Natural killer cell treated with Interleukin-12 subunit alpha and Interleukin-12 subunit beta and Interleukin-15 and Interleukin-18, amount 100 ng/mL, for 72 hours (primary cell): ENCODE results near the gene DDX41. TPM values are rescaled to one million over a fixed set of nuclear protein-coding genes. Genes with fewer than 3 reads are reported as not detected.

ENCODE experiments used
- ATAC-seq, 2 donors: fragments of 150-1000 bp; cut with Tn5 transposase in 1 of 2; sonication (Bioruptor Pico), chemical (Tn5 transposase) in 1 of 2; 2 replicates each; pipeline ENCODE4 v1.10.0; 2021
- DNase-seq: peaks from one replicate; pipeline ENCODE4 v3.0.0; 2022; ENCODE audit warnings: low spot score
- H3K27ac Mint-ChIP-seq, 2 donors: 1 replicate in 1 of 2; 2 replicates in 1 of 2; pipeline ENCODE4 v1.8.0; 2022; ENCODE audit warnings: mixed read lengths in 2 of 2, mild to moderate bottlenecking in 1 of 2, moderate library complexity in 1 of 2
- H3K27me3 Mint-ChIP-seq, 2 donors: 1 replicate in 1 of 2; 2 replicates in 1 of 2; pipeline ENCODE4 v1.8.0; 2022; ENCODE audit warnings: mixed read lengths in 2 of 2
- H3K36me3 Mint-ChIP-seq: one replicate; pipeline ENCODE4 v1.8.0; 2022; ENCODE audit warnings: mixed read lengths
- H3K4me1 Mint-ChIP-seq, 2 donors: 1 replicate in 1 of 2; 2 replicates in 1 of 2; pipeline ENCODE4 v1.8.0; 2022; ENCODE audit warnings: low read depth in 2 of 2, mixed read lengths in 2 of 2, mild to moderate bottlenecking in 1 of 2
- H3K4me3 Mint-ChIP-seq: one replicate; pipeline ENCODE4 v1.8.0; 2022; ENCODE audit warnings: mixed read lengths
- H3K9me3 Mint-ChIP-seq: 2 replicates; pipeline ENCODE4 v1.8.0; 2022; ENCODE audit warnings: mixed read lengths
- total RNA-seq, 2 donors: library from RNA; stranded (reverse); gene quantifications; one replicate each; pipeline ENCODE4 v1.2.3, GENCODE V29; 2022

DDX41 gene
- total RNA-seq, 2 donors from 2014 or later: 162 to 168 TPM

DNA sequence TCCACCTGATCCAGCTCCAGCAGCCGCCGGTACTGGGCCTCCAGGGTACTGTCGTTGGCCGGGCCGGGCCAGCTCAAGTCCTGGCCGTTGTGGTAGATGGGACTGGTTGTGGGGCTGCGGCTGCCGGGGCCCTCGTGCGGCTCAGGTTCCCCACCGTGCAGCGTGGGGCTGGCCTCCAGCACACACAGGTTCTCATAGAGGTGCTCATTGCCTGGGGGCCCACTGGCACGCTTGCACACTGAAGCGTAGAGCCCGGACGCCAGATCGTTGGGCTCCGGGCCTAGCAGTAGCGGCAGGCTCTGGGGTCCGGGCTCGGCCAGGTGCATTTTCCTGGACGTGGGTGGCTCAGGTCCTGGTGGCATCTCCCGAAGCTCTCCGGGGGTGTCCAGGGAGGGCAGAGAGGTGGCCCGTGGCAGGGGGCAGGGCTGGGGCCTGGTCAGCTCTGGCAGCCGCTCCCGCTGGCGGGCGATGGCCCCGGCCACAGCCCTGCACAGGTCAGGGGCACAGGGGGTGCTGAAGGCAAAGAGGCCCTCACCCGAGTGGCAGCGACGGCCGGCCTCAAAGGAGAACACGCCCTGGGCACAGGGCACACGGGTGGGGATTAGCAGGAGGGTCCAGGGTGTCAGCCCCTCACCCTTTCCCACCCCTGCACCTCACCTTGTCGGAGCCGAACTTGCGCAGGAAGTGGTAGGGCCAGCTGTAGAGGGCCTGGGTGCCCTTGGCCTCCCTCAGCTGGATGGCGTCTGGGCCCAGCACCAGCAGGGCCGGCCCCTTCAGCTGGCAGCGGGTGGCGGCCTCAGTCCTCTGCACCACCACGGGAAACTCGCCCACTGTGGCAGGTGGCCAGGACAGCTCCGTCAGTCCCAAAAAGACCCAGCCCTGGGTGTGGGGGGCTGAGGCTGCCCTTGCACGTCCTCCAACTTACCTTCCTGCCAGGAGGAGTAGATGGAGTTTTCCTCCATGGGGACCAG, 12.4 kb downstream of the DDX41 start:
- Mint-ChIP-seq H3K4me3 (no peak overlapping the region), H3K36me3 (no peaks in the 10 kb centered on the region), H3K4me1 (peaks cover 9 to 12% of the 10 kb centered on the region in 2 donors), H3K27ac (no peak overlapping the region), H3K9me3 (no peaks in the 10 kb centered on the region), H3K27me3 (peaks cover 0 to 3% of the 10 kb centered on the region in 2 donors)
- ATAC-seq (peak in 1 of 2 donors; percentile 1), DNase-seq (no peak)

DNA sequence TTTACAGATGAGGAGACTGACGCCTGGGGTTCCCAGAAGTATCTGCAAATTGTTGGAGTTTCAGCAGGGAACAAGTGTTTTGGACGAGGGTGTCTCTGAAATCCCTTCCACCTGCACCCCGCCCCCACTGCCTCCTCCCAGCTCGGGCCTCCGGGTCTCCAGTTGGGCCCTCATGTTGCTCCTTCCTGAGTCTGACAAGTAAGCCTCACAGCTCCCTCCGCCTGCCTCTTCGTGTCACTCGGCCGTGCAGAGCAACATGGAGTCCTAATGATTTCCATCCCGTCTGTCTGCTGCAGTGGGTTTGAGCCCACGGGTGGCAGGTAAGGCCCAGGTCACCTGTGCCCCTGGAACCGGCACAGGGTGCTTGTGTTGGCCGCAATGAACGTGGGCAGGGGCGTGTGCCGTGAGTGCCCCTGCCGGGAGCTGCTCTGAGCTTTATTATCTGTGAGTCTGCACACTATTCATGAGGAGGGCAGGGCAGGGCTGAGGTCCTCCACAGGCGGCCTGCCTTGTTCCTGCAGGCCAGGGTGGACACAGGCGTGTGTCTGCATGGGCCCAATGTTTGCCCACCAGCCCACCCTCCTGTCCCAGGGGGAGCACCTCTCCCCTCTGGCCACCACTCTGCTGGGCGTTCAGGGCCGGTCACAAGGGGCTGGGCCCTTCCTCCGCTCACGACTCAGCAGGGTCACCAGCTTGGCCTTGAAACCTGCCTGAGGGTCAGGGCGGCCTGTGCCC, 13.2 kb downstream of the DDX41 start:
- Mint-ChIP-seq H3K4me3 (no peak overlapping the region), H3K27ac (no peak overlapping the region), H3K4me1 (peaks cover 7 to 17% of the 10 kb centered on the region in 2 donors), H3K9me3 (no peaks in the 10 kb centered on the region), H3K27me3 (peaks cover 5 to 7% of the 10 kb centered on the region in 2 donors), H3K36me3 (no peaks in the 10 kb centered on the region)
- ATAC-seq (no peak), DNase-seq (no peak)

DNA sequence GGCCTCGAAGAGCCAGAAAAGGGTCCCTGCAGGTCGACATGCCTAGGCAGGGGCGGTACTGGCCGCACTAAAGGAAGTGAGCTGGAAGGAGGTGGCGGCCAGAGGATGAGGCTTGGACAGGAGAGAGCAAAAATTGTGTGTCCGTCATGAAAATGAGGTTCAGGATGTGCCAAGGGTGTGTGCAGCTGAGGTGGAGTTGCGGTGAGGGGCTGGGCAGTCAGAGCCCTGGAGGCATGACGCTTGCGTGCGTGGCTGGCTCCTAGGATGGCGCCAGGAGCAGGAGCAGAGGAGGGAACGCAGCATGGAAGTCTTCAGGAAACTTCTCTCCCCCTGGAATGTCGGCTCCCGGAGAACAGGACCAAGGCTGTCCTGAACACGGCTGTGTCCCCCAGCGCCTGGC, 13.9 kb downstream of the DDX41 start:
- ATAC-seq (no peak), DNase-seq (no peak)
- Mint-ChIP-seq H3K4me3 (no peak overlapping the region), H3K36me3 (no peaks in the 10 kb centered on the region), H3K4me1 (peaks cover 12 to 23% of the 10 kb centered on the region in 2 donors), H3K27me3 (peaks cover 8 to 10% of the 10 kb centered on the region in 2 donors), H3K9me3 (no peaks in the 10 kb centered on the region), H3K27ac (no peak overlapping the region)

DNA sequence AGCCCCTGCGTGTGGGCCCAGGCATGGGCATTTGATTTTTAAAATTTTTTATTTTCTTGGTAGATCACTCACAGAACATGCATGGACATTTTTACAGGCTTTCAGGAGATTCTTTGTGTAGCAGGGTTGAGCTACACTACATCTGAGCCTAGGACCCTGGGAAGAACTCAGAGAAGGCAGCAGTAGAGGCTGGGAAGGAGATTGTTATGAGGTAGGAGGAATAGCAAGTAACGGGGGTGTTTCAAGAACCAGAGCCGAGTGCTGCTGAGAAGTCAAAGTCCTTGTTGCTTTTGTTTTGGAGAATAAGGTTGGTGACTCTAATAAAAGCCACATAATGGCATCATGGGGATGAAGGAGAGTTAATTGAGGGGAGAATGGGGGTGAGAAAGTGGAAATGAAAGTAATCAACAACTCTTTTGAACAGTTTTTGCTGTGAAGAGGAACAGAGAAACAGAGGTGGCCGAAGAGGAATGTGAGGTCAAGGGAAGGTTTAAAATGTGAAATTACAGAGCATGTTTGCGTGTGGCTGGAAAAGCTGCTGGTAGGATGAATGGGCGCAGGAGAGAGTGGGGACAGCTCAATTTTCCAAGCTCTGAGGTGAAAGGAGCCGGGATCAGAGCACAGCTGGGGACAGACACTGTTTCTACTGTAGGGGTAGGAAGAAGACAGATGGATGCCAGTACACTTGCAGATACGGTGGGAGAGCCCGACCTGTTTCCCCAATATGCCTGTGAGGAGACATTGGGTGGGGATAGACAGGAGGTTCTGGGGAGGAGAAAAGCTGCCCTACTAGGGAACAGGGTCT, 14.7 kb downstream of the DDX41 start:
- peaks cover 15 to 27% of the 10 kb centered on the region in 2 donors for H3K4me1 Mint-ChIP-seq
- no peaks in the 10 kb centered on the region for H3K36me3 Mint-ChIP-seq
- ATAC-seq: no peak
- no peaks in the 10 kb centered on the region for H3K9me3 Mint-ChIP-seq
- peaks cover 8 to 10% of the 10 kb centered on the region in 2 donors for H3K27me3 Mint-ChIP-seq
- DNase-seq: no peak
- no peak overlapping the region for H3K27ac Mint-ChIP-seq
- no peak overlapping the region for H3K4me3 Mint-ChIP-seq

DNA sequence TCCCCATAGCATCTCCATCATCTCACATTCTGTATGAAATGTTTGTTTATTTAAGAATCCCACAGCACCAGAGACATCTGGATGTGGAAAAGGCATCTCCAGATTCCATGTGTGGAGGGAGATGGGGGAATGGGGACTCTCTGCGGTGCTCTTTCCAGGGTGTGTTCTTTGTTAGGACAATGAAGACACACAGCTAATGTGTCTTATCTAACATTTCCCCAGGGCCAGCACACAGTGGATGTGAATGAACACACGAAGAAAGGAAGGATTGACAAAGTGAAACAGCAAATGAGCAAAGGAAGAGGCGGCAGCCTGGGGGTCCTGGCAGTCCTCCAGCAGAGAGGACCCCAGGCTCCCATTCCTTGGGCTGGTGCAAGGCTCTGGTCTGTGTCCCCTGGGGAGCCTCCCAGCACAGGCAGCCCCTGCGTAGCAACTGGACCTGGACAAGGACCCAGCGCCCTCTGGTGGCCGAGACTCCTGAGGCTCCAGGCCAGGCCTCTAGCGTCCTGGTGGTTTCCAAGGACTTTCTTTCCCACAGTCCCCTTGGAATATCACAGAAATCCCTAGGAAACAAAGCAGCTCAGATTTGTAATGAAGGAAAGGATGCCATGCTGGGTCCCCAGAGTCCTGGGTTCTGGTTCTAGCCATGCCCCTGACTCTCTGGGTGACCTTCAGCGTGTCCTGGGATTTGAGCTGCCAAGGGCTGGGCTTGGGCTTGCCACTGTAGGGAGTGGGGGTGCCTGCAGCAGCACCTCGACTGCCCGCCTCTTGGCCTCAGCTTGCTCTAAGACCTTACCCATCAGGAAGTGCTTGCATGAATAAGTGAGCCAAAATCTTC, 15.9 kb downstream of the DDX41 start:
- no peak overlapping the region for H3K4me3 Mint-ChIP-seq
- ATAC-seq (no peak), DNase-seq (peak; percentile 85)
- no peaks in the 10 kb centered on the region for H3K9me3 Mint-ChIP-seq
- H3K27me3 Mint-ChIP-seq: peaks cover 8 to 10% of the 10 kb centered on the region in 2 donors
- peaks cover 15 to 27% of the 10 kb centered on the region in 2 donors for H3K4me1 Mint-ChIP-seq
- H3K27ac Mint-ChIP-seq: peak overlapping the region in 1 of 2 donors; percentile 54
- no peaks in the 10 kb centered on the region for H3K36me3 Mint-ChIP-seq

DNA sequence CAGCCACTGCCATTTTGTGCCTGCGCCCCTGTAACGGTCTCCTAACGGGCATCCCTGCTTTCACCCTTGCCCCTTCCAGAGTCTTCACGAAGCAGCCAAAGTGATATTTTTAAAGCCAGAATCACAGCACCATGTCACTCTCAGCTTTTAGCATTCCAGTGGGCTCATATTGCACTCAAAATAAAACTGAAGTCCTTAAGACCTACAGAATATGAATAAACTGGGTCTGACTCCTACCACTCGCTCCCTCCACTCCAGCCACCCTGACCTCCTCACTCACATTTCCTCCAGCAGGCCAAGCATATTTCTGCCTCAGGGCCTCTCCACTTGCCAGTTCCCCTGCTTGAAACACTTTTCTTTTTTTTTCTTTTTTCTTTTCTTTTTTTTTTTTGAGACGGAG, 16.9 kb downstream of the DDX41 start:
- Mint-ChIP-seq H3K27me3 (peaks cover 8 to 10% of the 10 kb centered on the region in 2 donors), H3K9me3 (no peaks in the 10 kb centered on the region), H3K36me3 (no peaks in the 10 kb centered on the region), H3K4me1 (peaks cover 15 to 27% of the 10 kb centered on the region in 2 donors), H3K27ac (no peak overlapping the region), H3K4me3 (peak overlapping the region; percentile 59)
- no peak for ATAC-seq
- DNase-seq: no peak

DNA sequence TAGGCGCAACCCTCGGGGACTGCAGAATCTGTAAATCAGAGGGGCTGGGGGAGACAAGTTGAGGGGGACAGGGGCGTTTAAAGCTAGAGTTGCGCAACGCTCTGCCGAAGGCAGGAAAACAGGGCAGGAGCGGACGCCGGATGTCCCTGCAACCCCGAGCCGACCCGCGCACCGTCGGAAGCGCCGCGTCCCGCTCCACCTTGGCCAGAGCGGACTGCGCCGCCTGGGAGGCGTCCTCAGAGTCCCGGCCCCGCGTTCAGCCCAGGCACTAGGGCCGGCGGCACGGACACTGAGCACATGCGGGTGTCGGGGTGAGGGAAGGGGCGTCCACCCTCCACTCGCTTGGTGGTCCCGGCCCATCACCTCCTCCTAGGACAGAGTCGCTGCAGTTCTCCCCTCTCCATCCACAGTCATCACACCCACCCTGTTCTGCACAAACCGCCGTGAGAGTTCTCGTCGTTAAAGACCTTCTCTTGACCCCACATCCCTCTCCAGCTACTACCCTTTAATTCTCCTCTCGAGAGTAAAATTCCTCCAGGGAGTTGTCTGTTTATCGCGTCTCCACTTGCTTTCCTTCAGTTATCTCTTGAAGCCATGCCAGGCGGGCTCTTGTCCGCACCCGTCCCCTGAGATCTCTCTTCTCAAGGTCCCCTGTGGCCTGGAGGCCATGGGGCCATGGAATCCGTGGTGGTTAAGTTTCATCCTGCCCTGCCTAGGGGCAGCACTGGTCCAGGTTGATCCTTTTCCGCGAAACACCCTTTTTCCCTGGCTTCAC, 18.6 kb downstream of the DDX41 start:
- H3K4me3 Mint-ChIP-seq: peak overlapping the region; percentile 84
- no peaks in the 10 kb centered on the region for H3K36me3 Mint-ChIP-seq
- peaks cover 8 to 10% of the 10 kb centered on the region in 2 donors for H3K27me3 Mint-ChIP-seq
- peak overlapping the region; percentile 25 to 74 for H3K27ac Mint-ChIP-seq
- DNase-seq: no peak
- no peaks in the 10 kb centered on the region for H3K9me3 Mint-ChIP-seq
- peaks cover 23 to 29% of the 10 kb centered on the region in 2 donors for H3K4me1 Mint-ChIP-seq
- ATAC-seq: peak; percentile 13 to 34

DNA sequence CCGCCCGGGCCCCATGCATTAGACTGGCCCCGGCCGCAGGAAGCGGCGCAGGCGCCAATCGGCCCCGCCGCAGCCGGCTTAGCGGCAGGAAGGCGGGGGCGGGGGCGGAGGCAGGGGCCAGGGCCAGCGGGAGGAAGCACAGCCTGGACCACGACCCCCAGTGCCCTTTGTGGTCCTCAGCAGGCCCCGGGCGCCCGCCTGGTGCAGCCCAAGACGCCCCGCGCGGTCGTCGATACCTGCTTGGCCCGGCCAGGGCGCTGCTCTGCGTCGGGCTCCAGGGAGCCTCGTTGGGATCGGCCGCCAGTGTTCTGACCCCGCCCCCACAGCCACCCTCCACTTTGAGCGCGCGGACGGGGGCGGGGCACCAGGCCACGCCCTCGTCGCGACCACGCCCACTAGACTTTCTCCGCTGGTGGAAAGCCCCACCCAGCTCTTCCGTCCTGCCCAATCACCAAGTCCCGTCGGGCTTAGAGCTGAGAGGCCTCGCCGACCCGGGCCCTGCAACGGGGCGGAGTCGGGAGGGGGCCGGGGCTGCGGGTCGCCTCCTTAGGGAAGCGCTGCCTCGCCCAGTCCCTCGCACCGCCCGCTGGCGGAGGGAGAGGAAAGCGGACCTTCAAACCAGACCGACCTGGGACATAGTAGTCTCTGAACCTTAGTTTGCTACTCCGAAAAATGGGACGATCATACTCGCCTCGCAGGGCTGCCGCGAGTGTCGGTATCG, 19.3 kb downstream of the DDX41 start, which contains the start of gene PDLIM7:
Gene PDLIM7 (minus strand): TSS at position 313 of the 721 bp plus-strand sequence. CDS start 1,092 bp downstream, outside the sequence.
- Mint-ChIP-seq H3K36me3 (no peaks in the 10 kb centered on the region), H3K27ac (peak within 1 kb of the TSS; percentile 25 to 74), H3K9me3 (no peaks in the 10 kb centered on the region), H3K4me3 (peak within 1 kb of the TSS; percentile 84), H3K27me3 (peaks cover 8 to 10% of the 10 kb centered on the region in 2 donors), H3K4me1 (peaks cover 28 to 34% of the 10 kb centered on the region in 2 donors)
- peak; percentile 92 to 95 for ATAC-seq
- peak; percentile 95 for DNase-seq

DNA sequence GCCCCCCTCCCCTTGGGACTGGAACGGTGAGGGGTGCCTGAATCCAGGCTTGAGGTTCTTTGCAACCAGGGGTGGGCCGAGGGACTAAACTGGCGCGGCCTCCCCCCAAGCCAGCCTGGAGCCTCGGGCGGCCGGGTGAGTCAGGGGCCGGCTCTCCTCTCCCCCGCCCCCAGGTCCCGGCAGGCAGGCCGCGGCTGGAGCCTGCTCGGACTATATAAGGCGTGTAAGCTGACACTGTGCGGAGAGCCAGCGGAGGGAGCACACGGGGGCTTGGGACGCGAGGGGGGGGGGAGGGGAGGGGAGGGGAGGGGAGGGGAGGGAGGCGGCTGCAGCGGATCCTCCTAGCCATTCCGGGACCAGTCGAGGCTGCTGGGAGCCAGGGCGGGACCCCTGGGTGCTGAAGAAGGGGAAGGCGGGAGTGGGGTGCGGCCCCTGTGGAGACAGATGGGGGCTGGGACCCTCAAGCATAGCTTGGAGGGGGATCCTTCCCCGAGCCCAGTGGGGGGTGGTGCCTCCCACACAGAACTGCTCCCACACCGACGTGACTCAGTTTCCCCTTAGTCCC, 20.0 kb downstream of the DDX41 start:
- Mint-ChIP-seq H3K4me3 (peak overlapping the region; percentile 84), H3K9me3 (no peaks in the 10 kb centered on the region), H3K27me3 (peaks cover 8 to 10% of the 10 kb centered on the region in 2 donors), H3K4me1 (peaks cover 28% of the 10 kb centered on the region in 2 donors), H3K27ac (no peak overlapping the region), H3K36me3 (no peaks in the 10 kb centered on the region)
- ATAC-seq (no peak), DNase-seq (no peak)

DNA sequence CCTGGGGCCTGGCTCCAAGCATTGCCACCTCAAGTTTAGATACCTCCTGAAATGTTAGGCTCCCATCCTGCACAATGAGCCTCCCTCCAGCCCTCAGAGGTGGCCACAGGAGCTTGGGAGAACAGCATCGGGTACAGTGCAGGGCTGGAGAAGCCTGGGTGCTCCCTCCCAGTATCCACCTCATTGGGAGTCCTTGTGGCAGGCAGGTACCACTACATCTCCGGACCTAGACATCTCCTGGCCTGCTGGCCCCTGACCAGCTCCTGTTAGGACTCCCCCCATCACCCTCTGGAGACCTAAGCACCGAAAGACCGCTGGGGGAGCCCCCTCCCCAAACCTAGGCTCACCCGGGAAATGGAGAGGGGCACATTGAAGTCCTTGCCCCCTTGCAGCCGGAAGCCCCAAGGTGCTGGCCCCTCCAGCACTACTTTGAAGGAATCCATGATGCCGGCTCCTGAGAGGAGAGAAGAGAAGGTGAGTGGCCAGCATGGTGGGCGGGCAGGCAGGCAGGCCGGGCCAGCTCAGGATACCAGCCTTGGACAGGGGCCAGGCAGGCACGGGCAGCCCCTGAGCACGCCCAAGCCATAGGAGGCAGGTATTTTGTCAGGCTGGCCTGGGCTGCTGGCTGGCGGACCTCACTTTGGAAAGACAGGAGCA, 20.6 kb downstream of the DDX41 start:
- no peak for ATAC-seq

More for the DNA sequence above, 20.6 kb downstream of the DDX41 start:
- Mint-ChIP-seq H3K27me3 (peaks cover 8 to 10% of the 10 kb centered on the region in 2 donors), H3K4me1 (peaks cover 27 to 28% of the 10 kb centered on the region in 2 donors), H3K9me3 (no peaks in the 10 kb centered on the region), H3K4me3 (peak overlapping the region; percentile 62), H3K36me3 (no peaks in the 10 kb centered on the region), H3K27ac (no peak overlapping the region)
- DNase-seq: no peak
